AG09319 (cell line): ENCODE results near the gene KCNAB2.

Source experiments
- DNase-seq: peaks from one replicate; pipeline ENCODE4 v3.0.0-alpha.2; 2010; ENCODE audit warnings: low read depth; ENCODE audit errors: extremely low read depth
- TF ChIP-seq, protein P1 (sequence below): IDR thresholded peaks from 2 replicates; pipeline ENCODE4 v1.5.1; 2011; ENCODE audit warnings: low read depth, mild to moderate bottlenecking, inconsistent platforms, low read length, moderate library complexity

Gene KCNAB2

DNA sequence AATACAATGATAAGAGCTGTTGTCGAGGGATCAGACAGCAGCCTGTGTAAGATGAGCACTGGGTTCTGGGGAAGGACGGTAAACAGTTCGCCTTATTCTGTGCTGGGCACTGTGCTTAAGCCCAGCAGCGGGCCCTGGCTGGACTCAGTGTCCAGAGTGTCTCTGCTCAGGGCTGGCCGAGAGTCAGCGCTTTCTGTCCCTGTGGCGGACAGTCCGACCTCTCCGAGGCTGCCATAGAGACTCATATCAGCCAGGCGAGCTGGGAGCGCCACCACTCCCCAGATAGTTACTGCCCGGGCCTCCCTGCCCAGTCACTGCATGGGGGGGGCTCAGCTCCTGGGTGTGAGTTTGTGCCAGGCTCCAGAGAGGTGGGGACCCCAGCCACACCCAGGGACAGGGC lies 38.8 kb upstream of the KCNAB2 start:
- DNase-seq: no peak
- TF ChIP-seq, protein P1, sequence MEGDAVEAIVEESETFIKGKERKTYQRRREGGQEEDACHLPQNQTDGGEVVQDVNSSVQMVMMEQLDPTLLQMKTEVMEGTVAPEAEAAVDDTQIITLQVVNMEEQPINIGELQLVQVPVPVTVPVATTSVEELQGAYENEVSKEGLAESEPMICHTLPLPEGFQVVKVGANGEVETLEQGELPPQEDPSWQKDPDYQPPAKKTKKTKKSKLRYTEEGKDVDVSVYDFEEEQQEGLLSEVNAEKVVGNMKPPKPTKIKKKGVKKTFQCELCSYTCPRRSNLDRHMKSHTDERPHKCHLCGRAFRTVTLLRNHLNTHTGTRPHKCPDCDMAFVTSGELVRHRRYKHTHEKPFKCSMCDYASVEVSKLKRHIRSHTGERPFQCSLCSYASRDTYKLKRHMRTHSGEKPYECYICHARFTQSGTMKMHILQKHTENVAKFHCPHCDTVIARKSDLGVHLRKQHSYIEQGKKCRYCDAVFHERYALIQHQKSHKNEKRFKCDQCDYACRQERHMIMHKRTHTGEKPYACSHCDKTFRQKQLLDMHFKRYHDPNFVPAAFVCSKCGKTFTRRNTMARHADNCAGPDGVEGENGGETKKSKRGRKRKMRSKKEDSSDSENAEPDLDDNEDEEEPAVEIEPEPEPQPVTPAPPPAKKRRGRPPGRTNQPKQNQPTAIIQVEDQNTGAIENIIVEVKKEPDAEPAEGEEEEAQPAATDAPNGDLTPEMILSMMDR: no peak

DNA sequence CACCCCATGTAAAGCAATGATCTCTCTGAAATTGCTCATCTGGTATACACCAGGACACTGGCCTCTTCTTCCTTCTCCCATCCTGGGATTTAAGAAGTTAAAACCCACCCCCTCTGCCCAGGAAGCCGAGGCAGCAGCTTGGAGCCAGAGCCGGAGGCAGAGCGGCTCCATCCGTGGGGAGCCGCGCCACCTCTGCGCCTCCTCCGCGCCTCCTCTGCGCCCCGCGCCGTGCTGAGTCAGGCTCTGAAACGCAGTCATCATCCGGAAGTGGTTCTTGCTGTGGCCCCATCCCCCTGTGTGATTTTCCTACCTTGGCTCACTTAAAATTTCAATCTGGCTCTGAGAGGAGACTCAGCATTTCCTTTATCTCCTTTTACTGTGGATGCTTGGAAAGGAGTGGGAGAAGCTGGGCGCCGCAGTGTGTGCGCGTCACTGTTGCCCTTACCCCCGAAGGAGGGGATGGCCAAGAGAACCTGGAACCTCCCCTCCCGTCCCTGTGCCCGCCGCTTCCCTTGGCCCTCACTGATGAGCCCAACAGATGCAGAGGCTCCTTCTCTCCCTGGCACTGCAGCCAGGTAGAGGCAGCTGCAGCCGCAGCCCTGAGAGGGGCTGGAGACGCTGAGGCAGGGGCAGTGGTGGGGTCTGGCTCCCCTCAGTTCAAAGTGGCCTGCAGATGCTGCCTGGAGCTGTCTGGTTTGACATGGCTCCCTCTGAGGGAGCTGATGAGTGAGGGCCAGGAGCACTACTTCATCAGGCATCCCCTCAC lies 38.2 kb upstream of the KCNAB2 start:
- DNase-seq: no peak
- TF ChIP-seq, protein P1: no peak

DNA sequence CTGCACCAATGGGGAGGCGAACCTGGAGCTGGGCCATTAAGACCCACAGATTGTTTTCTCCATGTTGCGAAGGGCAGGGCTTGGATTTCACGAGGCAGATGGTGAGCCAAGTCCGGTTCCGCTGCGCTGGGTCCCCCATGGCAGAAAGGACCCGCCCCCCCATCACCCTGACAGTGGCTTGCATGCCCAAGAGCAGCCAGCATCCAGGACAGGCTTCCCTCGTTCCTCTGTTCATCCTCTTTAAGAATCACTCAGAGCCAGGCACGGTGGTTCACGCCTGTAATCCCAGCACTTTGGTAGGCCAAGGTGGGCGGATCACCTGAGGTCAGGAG lies 37.6 kb upstream of the KCNAB2 start:
- no peak for DNase-seq
- TF ChIP-seq, protein P1: no peak

DNA sequence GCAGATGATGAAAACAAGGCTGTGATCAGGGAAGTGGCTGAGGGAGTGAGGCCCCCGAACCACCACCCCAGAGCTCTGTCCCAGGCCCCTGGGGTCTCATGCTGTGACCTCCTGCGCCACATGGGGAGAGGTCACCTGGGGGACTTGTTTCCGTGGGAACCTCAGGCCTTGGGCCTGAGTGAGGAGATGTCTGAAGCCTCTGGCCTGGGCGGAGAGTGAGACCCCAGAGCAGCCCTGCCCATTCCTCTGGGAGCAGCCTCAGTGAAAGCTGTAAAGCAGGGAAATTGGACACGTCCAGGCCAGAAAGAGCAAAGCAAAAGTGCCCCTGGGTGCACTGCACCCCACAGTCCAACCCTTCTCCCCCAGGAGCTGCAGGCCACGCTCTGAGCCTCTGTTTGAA lies 37.0 kb upstream of the KCNAB2 start:
- TF ChIP-seq, protein P1: no peak
- no peak for DNase-seq

DNA sequence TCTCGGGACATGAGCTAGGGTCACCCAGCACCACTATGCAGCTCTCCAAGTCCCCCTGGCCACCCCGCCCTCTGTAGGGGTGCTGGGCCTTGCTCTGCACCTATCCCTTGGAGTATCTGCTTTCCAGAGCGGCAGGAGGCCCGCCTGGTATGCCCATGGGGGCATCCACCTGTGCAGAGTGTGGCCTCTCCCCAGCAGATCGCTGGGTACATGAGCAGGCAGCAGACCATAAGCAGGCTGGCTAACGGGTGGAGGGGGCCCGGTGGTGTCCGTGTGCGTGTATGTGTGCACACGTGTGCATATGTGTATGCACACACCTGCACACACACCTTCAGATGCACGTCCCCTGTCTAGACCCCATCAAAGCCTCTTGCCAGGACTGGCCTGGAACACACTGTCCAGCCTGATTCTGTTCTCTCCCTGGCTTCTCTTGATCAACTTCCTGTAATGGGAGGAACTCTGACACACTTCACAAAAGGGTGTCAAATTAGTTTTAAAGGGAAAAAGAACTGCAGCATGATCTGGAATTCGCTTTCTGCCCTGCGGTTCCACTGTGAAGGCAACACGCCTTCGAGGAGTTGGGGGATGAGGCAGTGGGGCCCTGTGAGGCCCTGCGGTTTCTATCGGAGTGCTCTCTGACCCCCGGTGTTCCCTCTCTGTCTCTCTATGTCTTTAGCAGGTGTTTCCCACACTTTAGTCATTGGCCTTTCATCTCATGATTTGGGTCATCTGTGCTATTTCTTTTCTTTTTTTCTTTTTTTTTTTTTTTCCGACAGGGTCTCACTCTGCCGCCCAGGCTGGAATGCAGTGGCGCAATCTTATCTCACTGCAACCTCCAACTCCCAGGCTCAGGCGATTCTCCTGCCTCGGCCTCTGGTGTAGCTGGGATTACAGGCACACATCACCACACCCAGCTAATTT lies 36.3 kb upstream of the KCNAB2 start:
- DNase-seq: no peak
- TF ChIP-seq, protein P1: no peak

DNA sequence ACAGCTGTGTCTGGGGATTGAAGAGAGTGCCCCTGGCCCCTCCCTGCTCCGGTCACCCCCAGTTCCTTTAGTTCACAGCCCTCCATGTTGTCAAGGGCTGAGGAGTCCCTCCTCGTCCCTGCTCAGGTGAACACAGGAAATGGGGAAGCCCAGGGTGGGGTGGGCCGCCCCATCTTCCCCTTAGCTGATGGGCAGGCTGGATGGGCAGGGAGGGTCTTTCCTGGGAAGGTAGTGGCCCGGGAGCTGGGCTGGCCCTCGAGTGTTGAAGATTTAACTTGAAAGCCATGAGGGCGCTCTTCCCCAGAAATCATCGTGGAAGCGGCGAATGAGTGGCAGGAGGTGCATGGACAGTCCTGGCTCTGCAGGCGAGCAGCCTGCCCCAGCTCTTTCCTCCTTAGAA lies 35.1 kb upstream of the KCNAB2 start:
- TF ChIP-seq, protein P1: no peak
- DNase-seq: no peak
